OCI-M2 (cell line): ENCODE results near the gene MACROH2A1.

Source experiments
- DNase-seq: peaks from one replicate; lab custom pipeline; 2025; ENCODE audit not compliant: unreplicated experiment; lab: John Stamatoyannopoulos, UW

The MACROH2A1 gene

GRCh38 chr5:135398160-135398854, 724 bp downstream of the MACROH2A1 start:
- no peak for DNase-seq

- DNase-seq, result no peak
Observed at GRCh38 chr5:135397084-135397483, 1.9 kb downstream of the MACROH2A1 start.

GRCh38 chr5:135396459-135397055, 2.5 kb downstream of the MACROH2A1 start:
- no peak for DNase-seq

- no peak for DNase-seq
Observed at GRCh38 chr5:135395866-135396265, 3.2 kb downstream of the MACROH2A1 start.

GRCh38 chr5:135395451-135395850, 3.6 kb downstream of the MACROH2A1 start:
- DNase-seq, result no peak

- no peak for DNase-seq
Observed at GRCh38 chr5:135394095-135394494, 4.9 kb downstream of the MACROH2A1 start.

- no peak for DNase-seq
Observed at GRCh38 chr5:135393691-135394090, 5.3 kb downstream of the MACROH2A1 start.

- DNase-seq, result no peak
Observed at GRCh38 chr5:135393229-135393628, 5.8 kb downstream of the MACROH2A1 start.

GRCh38 chr5:135392256-135392655, 6.8 kb downstream of the MACROH2A1 start:
- no peak for DNase-seq

GRCh38 chr5:135391869-135392255, 7.2 kb downstream of the MACROH2A1 start:
- no peak for DNase-seq

GRCh38 chr5:135391116-135391868, 7.7 kb downstream of the MACROH2A1 start:
- no peak for DNase-seq

GRCh38 chr5:135388860-135389435, 10.1 kb downstream of the MACROH2A1 start:
- DNase-seq, result no peak

- DNase-seq, result no peak
Observed at GRCh38 chr5:135387629-135387960, 11.4 kb downstream of the MACROH2A1 start.

GRCh38 chr5:135386886-135387628, 12.0 kb downstream of the MACROH2A1 start:
- DNase-seq, result no peak

GRCh38 chr5:135386096-135386495, 12.9 kb downstream of the MACROH2A1 start:
- no peak for DNase-seq

- DNase-seq, result no peak
Observed at GRCh38 chr5:135385576-135385975, 13.5 kb downstream of the MACROH2A1 start.

- DNase-seq, result no peak
Observed at GRCh38 chr5:135384898-135385297, 14.1 kb downstream of the MACROH2A1 start.

- DNase-seq, result no peak
Observed at GRCh38 chr5:135383803-135384495, 15.1 kb downstream of the MACROH2A1 start.

- DNase-seq, result no peak
Observed at GRCh38 chr5:135382981-135383380, 16.1 kb downstream of the MACROH2A1 start.

GRCh38 chr5:135382106-135382790, 16.8 kb downstream of the MACROH2A1 start:
- no peak for DNase-seq
